SK-N-SH (cell line): ENCODE data around the gene PDE6A. TPM values are rescaled to one million over a fixed set of nuclear protein-coding genes. Genes with fewer than 3 reads are reported as not detected.

ENCODE experiments used
- CTCF ChIA-PET: fragments of 300-600, 350-600 bp; formaldehyde crosslinking; extraction: SDS; loops from one replicate; lab custom pipeline; 2021; lab: Yijun Ruan, JAX
- POLR2A ChIA-PET: fragments of 350-600 bp; sonication (Branson Sonifier 250); formaldehyde crosslinking; extraction: SDS; loops from one replicate; lab custom pipeline; 2020; ENCODE audit warnings: antibody characterized with exemption, inconsistent platforms; lab: Yijun Ruan, JAX
- DNase-seq: peaks from one replicate; pipeline ENCODE4 v3.0.0; 2012
- H2AFZ ChIP-seq: fragments of 200-600 bp; sonication (generic); 2 replicates; pipeline ENCODE4 v1.8.1; 2016; ENCODE audit warnings: antibody characterized with exemption, mild to moderate bottlenecking, low read depth
- H3F3A ChIP-seq: fragments of 200-600 bp; sonication (generic); replicated peaks from 2 replicates; pipeline ENCODE3; 2016; ENCODE audit warnings: antibody characterized with exemption, mild to moderate bottlenecking; ENCODE audit not compliant: insufficient read depth
- H3K27ac ChIP-seq, 2 experiments: fragments of 200-500 bp in 1 of 2; fragments of 200-600 bp in 1 of 2; sonication (Bioruptor generic) in 1 of 2; sonication (generic), shearing (Covaris generic) in 1 of 2; 2 replicates each; pipeline versions ENCODE4 v1.5.1 to v1.6.1; 2014 to 2016; ENCODE audit warnings: low read depth in 2 of 2, inconsistent platforms in 1 of 2, low read length in 1 of 2, mild to moderate bottlenecking in 1 of 2, mixed read lengths in 1 of 2
- H3K27me3 ChIP-seq: fragments of 200-600 bp; sonication (generic), shearing (Covaris generic); 2 replicates; pipeline ENCODE4 v1.6.1; 2016; ENCODE audit warnings: mixed run types; ENCODE audit not compliant: insufficient read depth
- H3K36me3 ChIP-seq, 2 experiments: fragments of 200-500 bp in 1 of 2; fragments of 200-600 bp in 1 of 2; sonication (Bioruptor generic) in 1 of 2; sonication (generic) in 1 of 2; replicated peaks in 1 of 2; 2 replicates each; pipeline versions ENCODE3 to v1.5.1; 2014 to 2016; ENCODE audit warnings: low read length in 1 of 2, mild to moderate bottlenecking in 1 of 2; ENCODE audit not compliant: insufficient read depth in 2 of 2, control insufficient read depth in 1 of 2
- H3K4me1 ChIP-seq, 2 experiments: fragments of 200-500 bp in 1 of 2; fragments of 200-600 bp in 1 of 2; sonication (Bioruptor generic) in 1 of 2; sonication (generic), shearing (Covaris generic) in 1 of 2; 2 replicates each; pipeline versions ENCODE4 v1.5.1 to v1.6.1; 2014 to 2016; ENCODE audit warnings: low read depth in 1 of 2, low read length in 1 of 2, mixed run types in 1 of 2; ENCODE audit not compliant: insufficient read depth in 2 of 2, control insufficient read depth in 1 of 2
- H3K4me2 ChIP-seq: fragments of 200-600 bp; sonication (generic), shearing (Covaris generic); 2 replicates; pipeline ENCODE4 v1.6.1; 2017; ENCODE audit warnings: mixed run types
- H3K4me3 ChIP-seq, 2 experiments: fragments of 200-500 bp in 1 of 2; fragments of 200-600 bp in 1 of 2; sonication (Bioruptor generic) in 1 of 2; sonication (generic), shearing (Covaris generic) in 1 of 2; 2 replicates each; pipeline versions ENCODE4 v1.5.1 to v1.8.1; 2014 to 2016; ENCODE audit warnings: low read depth in 2 of 2, inconsistent platforms in 1 of 2, low read length in 1 of 2, mild to moderate bottlenecking in 1 of 2, mixed read lengths in 1 of 2, moderate library complexity in 1 of 2
- H3K79me2 ChIP-seq: fragments of 200-600 bp; sonication (generic); 2 replicates; pipeline ENCODE4 v1.8.1; 2017; ENCODE audit warnings: mild to moderate bottlenecking; ENCODE audit not compliant: insufficient read depth
- H3K9ac ChIP-seq: fragments of 200-600 bp; sonication (generic); 2 replicates; pipeline ENCODE4 v1.6.1; 2017; ENCODE audit warnings: mixed run types
- H3K9me2 ChIP-seq: fragments of 200-600 bp; sonication (generic); 2 replicates; pipeline ENCODE4 v1.6.1; 2017; ENCODE audit warnings: mixed run types
- H3K9me3 ChIP-seq: fragments of 200-600 bp; sonication (generic); 2 replicates; pipeline ENCODE4 v1.6.1; 2017; ENCODE audit warnings: mixed run types, mild to moderate bottlenecking, moderate library complexity
- H4K20me1 ChIP-seq: fragments of 200-600 bp; sonication (generic); 2 replicates; pipeline ENCODE4 v1.6.1; 2017; ENCODE audit warnings: mild to moderate bottlenecking, mixed run types; ENCODE audit not compliant: insufficient read depth
- CHD2 ChIP-seq: fragments of 150-350 bp; IDR thresholded peaks from 2 replicates; pipeline ENCODE4 v1.6.1; 2018; ENCODE audit warnings: low read length; ENCODE audit not compliant: partially characterized antibody
- ELF1 ChIP-seq: IDR thresholded peaks from 2 replicates; pipeline ENCODE4 v1.4.0; 2012
- FOXJ3 ChIP-seq: sonication (generic); formaldehyde crosslinking; IDR thresholded peaks from 2 replicates; pipeline ENCODE4 v1.5.1; 2020; ENCODE audit warnings: mild to moderate bottlenecking, missing genetic modification reagents
- FOXM1 ChIP-seq: IDR thresholded peaks from 2 replicates; pipeline ENCODE4 v1.4.0; 2012; ENCODE audit warnings: low read depth, mild to moderate bottlenecking
- GATA2 ChIP-seq: sonication (generic); formaldehyde crosslinking; IDR thresholded peaks from 2 replicates; pipeline ENCODE4 v1.5.0; 2020; ENCODE audit warnings: mild to moderate bottlenecking, missing genetic modification reagents
- MXI1 ChIP-seq: IDR thresholded peaks from 2 replicates; pipeline ENCODE4 v1.6.1; 2012; ENCODE audit warnings: mild to moderate bottlenecking, low read depth, low read length, improper control_type of control experiment
- NFIC ChIP-seq: IDR thresholded peaks from 2 replicates; pipeline ENCODE4 v1.4.0; 2012; ENCODE audit warnings: borderline replicate concordance
- NRF1 ChIP-seq: IDR thresholded peaks from 2 replicates; pipeline ENCODE4 v1.6.1; 2012; ENCODE audit warnings: low read depth, mild to moderate bottlenecking, low read length
- POLR2AphosphoS5 ChIP-seq: IDR thresholded peaks from 2 replicates; pipeline ENCODE4 v1.6.1; 2012; ENCODE audit warnings: low read depth, low read length
- RAD21 ChIP-seq: IDR thresholded peaks from 2 replicates; pipeline ENCODE4 v1.6.1; 2012; ENCODE audit warnings: mild to moderate bottlenecking, low read length
- REST ChIP-seq: IDR thresholded peaks from 2 replicates; pipeline ENCODE4 v1.6.1; 2012; ENCODE audit warnings: mild to moderate bottlenecking, low read depth, low read length, moderate library complexity
- RFX5 ChIP-seq: IDR thresholded peaks from 2 replicates; pipeline ENCODE4 v1.6.1; 2012; ENCODE audit warnings: mild to moderate bottlenecking, improper control_type of control experiment, low read length
- SIN3A ChIP-seq: IDR thresholded peaks from 2 replicates; pipeline ENCODE4 v1.6.1; 2012; ENCODE audit warnings: low read depth, mild to moderate bottlenecking, low read length, moderate library complexity, borderline replicate concordance
- SMC3 ChIP-seq: IDR thresholded peaks from 2 replicates; pipeline ENCODE4 v1.6.1; 2012; ENCODE audit warnings: low read depth, low read length, improper control_type of control experiment
- TAF1 ChIP-seq: IDR thresholded peaks from 2 replicates; pipeline ENCODE4 v1.6.1; 2012; ENCODE audit warnings: low read depth, mild to moderate bottlenecking, low read length, moderate library complexity, borderline replicate concordance
- TCF12 ChIP-seq: IDR thresholded peaks from 2 replicates; pipeline ENCODE4 v1.4.0; 2012
- TEAD4 ChIP-seq: IDR thresholded peaks from 2 replicates; pipeline ENCODE4 v1.4.0; 2012; ENCODE audit warnings: mild to moderate bottlenecking, borderline replicate concordance; ENCODE audit not compliant: insufficient read depth
- ZBTB33 ChIP-seq: IDR thresholded peaks from 2 replicates; pipeline ENCODE4 v1.4.0; 2012; ENCODE audit warnings: low read depth, borderline replicate concordance
- WGBS: methylation state at CpG from one replicate; pipeline ENCODE4 v1.1.6; 2017; ENCODE audit warnings: low lambda C conversion rate; 5-methylcytosine and 5-hydroxymethylcytosine counted together
- polyA plus RNA-seq, 3 experiments: library from polyadenylated mRNA; depleted of rRNA; stranded (reverse); fragments of >200 nt; gene quantifications; 2 replicates each; pipeline ENCODE4 v1.2.3, GENCODE V29; 2012

Gene PDE6A
- polyA plus RNA-seq, 1 of the 3 experiments (the other 2 are of a cell fraction): 0.05 TPM

- H3K27ac ChIP-seq: no peak overlapping the region
- H3K36me3 ChIP-seq: no peaks in the 10 kb centered on the region
- no peaks in the 10 kb centered on the region for H3K27me3 ChIP-seq
- POLR2A ChIA-PET: no interaction called here
- no peaks in the 10 kb centered on the region for H3K9me2 ChIP-seq
- no peak overlapping the region for H3K4me3 ChIP-seq
- TF ChIP-seq FOXJ3 (CRISPR knock-in tag) (no peak), CHD2 (no peak), RAD21 (no peak), SIN3A (no peak), TAF1 (no peak), FOXM1 (no peak), NRF1 (no peak), POLR2AphosphoS5 (no peak), ZBTB33 (no peak), SMC3 (no peak), TCF12 (no peak), TEAD4 (no peak), MXI1 (no peak), ELF1 (no peak), GATA2 (CRISPR knock-in tag) (no peak), RFX5 (no peak), REST (no peak), NFIC (no peak)
- TF ChIP-seq, all 33 proteins: peak for 0
- Histone ChIP-seq H2AFZ (no peak overlapping the region), H3K4me1 (no peaks in the 10 kb centered on the region; a peak in 1 of 4 replicates), H3K9ac (no peak overlapping the region), H4K20me1 (no peaks in the 10 kb centered on the region), H3K79me2 (no peaks in the 10 kb centered on the region), H3K9me3 (no peaks in the 10 kb centered on the region), H3K4me2 (no peak overlapping the region), H3F3A (no peaks in the 10 kb centered on the region)
- 79% methylated on average over 5 of the region's 5 CpGs for WGBS
- DNase-seq: no peak
- CTCF ChIA-PET: interaction anchor here (0.8 to 2.1 kb wide), 2 partner anchors 9 to 90 kb away, joined by 3 to 5 read pairs; no protein-coding TSS in a partner anchor
These were observed 20.1 kb downstream of the PDE6A start for GRCh38 chr5:149924486-149924885.
